Measurements from ENCODE around the gene ANKRD42. TPM values are rescaled to one million over a fixed set of nuclear protein-coding genes. Genes with fewer than 3 reads are reported as not detected.
A peak's percentile ranks its signal among the peaks of the same experiment; 100 is the strongest.

ANKRD42 gene
- polyA plus RNA-seq, 3 donors, result 4.3 to 6.2 (median 6.1) TPM

- Histone ChIP-seq H4K20me1 (ENCODE audit: insufficient read depth, low read length) (peaks cover 81% of the 10 kb centered on the region), H3K36me3 (replicated peaks in 1 of 2; ENCODE audit: control insufficient read depth in 1 of 2, insufficient read depth in 2 of 2, low read length in 2 of 2) (peaks cover 21 to 29% of the 10 kb centered on the region in 2 donors), H3K27ac (ENCODE audit: low read depth in 1 of 2, low read length in 2 of 2) (peak overlapping the region in 1 of 2 donors; percentile 98), H3K4me3 (replicated peaks in 1 of 3; ENCODE audit: low read depth in 2 of 3, low read length in 3 of 3) (peak overlapping the region; percentile 61 to 98 (median 89)), H3K79me2 (ENCODE audit: insufficient read depth, low read length) (peaks cover 93% of the 10 kb centered on the region), H3K9me3 (replicated peaks in 1 of 2; ENCODE audit: control insufficient read depth in 1 of 2, insufficient read depth in 1 of 2, low read length in 2 of 2) (no peaks in the 10 kb centered on the region), H3K4me1 (ENCODE audit: control insufficient read depth in 1 of 2, insufficient read depth in 2 of 2, low read length in 2 of 2) (peaks cover 30 to 52% of the 10 kb centered on the region in 2 donors), H3K9ac (ENCODE audit: insufficient read depth, low read length, poor library complexity, severe bottlenecking) (peak overlapping the region; percentile 99), H3K4me2 (replicated peaks; ENCODE audit: extremely low read depth, low read length, poor library complexity, severe bottlenecking) (peak overlapping the region; percentile 83), H3K27me3 (ENCODE audit: control insufficient read depth in 2 of 2, insufficient read depth in 2 of 2, low read length in 2 of 2) (no peaks in the 10 kb centered on the region), H2AFZ (ENCODE audit: insufficient read depth, low read depth, low read length, poor library complexity, severe bottlenecking) (no peak overlapping the region)
- H3K4me3 Mint-ChIP-seq, result peak overlapping the region; percentile 98 to 99
- no peak for TF ChIP-seq CTCF (IDR thresholded peaks at IDR 0.05)
- DNase-seq, result peak in 2 of 3 donors; percentile 32 to 34
- peaks cover 0 to 4% (median 0%) of the 10 kb centered on the region in 7 donors for H3K9me3 Mint-ChIP-seq
- peaks cover 0 to 1% (median 0%) of the 10 kb centered on the region in 3 donors for H3K27me3 Mint-ChIP-seq (ENCODE audit: low read depth in 3 of 3)
- intact Hi-C loops (cut with micrococcal nuclease), result loop anchor here in 1 of 2 donors (5.0 kb wide), 3 partner anchors 88 to 258 kb away; partner anchors contain the start of genes CCDC90B, DDIAS, PRCP and RAB30
- WGBS (ENCODE audit: insufficient coverage), result 54% methylated on average over 3 of the region's 6 CpGs
- peaks cover 33 to 39% of the 10 kb centered on the region in 2 donors for H3K36me3 Mint-ChIP-seq
- H3K27ac Mint-ChIP-seq, result peak overlapping the region in 6 of 7 donors; percentile 64 to 100 (median 85)
- peaks cover 32% of the 10 kb centered on the region for H3K4me1 Mint-ChIP-seq
These were observed 33.3 kb upstream of the ANKRD42 start for GRCh38 chr11:83159902-83160865.

GRCh38 chr11:83161610-83162199, 31.8 kb upstream of the ANKRD42 start:
- no peak for TF ChIP-seq CTCF (IDR thresholded peaks at IDR 0.05)
- Histone ChIP-seq H2AFZ (ENCODE audit: insufficient read depth, low read depth, low read length, poor library complexity, severe bottlenecking) (no peak overlapping the region), H3K9ac (ENCODE audit: insufficient read depth, low read length, poor library complexity, severe bottlenecking) (no peak overlapping the region), H3K27me3 (ENCODE audit: control insufficient read depth in 2 of 2, insufficient read depth in 2 of 2, low read length in 2 of 2) (no peaks in the 10 kb centered on the region), H4K20me1 (ENCODE audit: insufficient read depth, low read length) (peaks cover 96% of the 10 kb centered on the region), H3K36me3 (replicated peaks in 1 of 2; ENCODE audit: control insufficient read depth in 1 of 2, insufficient read depth in 2 of 2, low read length in 2 of 2) (peaks cover 37 to 44% of the 10 kb centered on the region in 2 donors), H3K4me1 (ENCODE audit: control insufficient read depth in 1 of 2, insufficient read depth in 2 of 2, low read length in 2 of 2) (peaks cover 25 to 42% of the 10 kb centered on the region in 2 donors), H3K27ac (ENCODE audit: low read depth in 1 of 2, low read length in 2 of 2) (peak overlapping the region in 1 of 2 donors; percentile 34), H3K4me2 (replicated peaks; ENCODE audit: extremely low read depth, low read length, poor library complexity, severe bottlenecking) (peak overlapping the region; percentile 83), H3K9me3 (replicated peaks in 1 of 2; ENCODE audit: control insufficient read depth in 1 of 2, insufficient read depth in 1 of 2, low read length in 2 of 2) (no peaks in the 10 kb centered on the region), H3K79me2 (ENCODE audit: insufficient read depth, low read length) (peaks cover 98% of the 10 kb centered on the region), H3K4me3 (replicated peaks in 1 of 3; ENCODE audit: low read depth in 2 of 3, low read length in 3 of 3) (peak overlapping the region in 1 of 3 experiments; percentile 98)
- no CpG with 5 or more reads among the region's 1 CpG for WGBS (ENCODE audit: insufficient coverage)
- H3K36me3 Mint-ChIP-seq, result peaks cover 47 to 53% of the 10 kb centered on the region in 2 donors
- intact Hi-C loops (cut with micrococcal nuclease), result no loop called here
- no peak for DNase-seq
- peaks cover 28% of the 10 kb centered on the region for H3K4me1 Mint-ChIP-seq
- H3K4me3 Mint-ChIP-seq, result peak overlapping the region in 1 of 2 donors; percentile 19
- peak overlapping the region; percentile 15 to 80 (median 64) for H3K27ac Mint-ChIP-seq
- peaks cover 0 to 4% (median 0%) of the 10 kb centered on the region in 7 donors for H3K9me3 Mint-ChIP-seq
- H3K27me3 Mint-ChIP-seq (ENCODE audit: low read depth in 3 of 3), result no peaks in the 10 kb centered on the region

Data from CD14-positive monocyte (primary cell).